ENCODE measurements around the gene EIF5AL1.
"Not testable (repeated sequence)": the region's sequence is repeated elsewhere in the genome, so short reads cannot be mapped to it uniquely, and the experiment has no call there.

EIF5AL1 gene

DNA sequence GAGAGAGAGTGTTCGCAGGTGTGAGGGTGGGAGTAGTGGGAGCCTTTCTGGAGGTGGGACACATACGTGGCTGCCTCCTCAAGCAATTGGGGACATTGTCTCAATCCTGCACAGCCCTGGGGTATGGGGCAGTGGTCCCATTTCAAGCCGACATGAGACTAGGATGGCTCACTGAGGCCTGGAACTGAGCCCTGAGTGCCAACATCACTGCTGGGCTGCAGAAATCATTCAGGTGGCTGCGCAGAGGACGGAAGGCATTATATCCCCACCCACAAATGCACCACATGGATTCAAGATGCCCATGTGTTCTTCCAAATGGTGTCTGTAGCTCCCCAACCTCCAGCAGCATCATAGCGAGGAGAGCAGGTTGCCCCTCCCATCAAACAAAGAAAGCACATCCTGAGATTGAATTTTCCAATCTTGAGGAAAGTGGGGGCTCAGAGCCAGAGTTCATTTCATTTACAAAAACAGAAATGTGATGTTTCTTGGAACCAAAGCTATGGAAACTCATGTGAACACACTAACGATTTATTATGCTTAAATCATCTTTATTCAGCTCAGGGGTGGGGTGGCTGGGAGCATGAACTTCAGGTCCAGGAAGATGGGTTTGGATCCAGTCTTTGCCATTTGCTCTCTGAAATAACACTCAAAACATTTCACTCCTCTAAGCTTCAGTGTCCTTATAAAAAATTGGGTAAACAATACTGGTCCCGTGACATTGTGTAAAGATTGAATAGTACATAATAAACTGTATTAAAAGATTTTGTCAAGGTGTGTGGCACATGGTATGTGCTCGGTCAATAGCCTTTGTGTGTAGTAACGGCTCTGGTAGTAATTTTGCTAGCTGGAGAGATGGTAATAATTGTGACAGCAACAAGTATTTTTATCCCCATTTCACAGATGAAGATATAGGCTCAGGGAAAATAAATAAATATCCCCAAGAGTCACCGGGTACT, 43.3 kb downstream of the EIF5AL1 start:
- no peak overlapping the region for H3K4me3 ChIP-seq
- H3K27ac ChIP-seq = no peak overlapping the region
- no peaks in the 10 kb centered on the region for H3K27me3 ChIP-seq
- no peaks in the 10 kb centered on the region for H3K4me1 ChIP-seq
- DNase-seq = no peak
- TF ChIP-seq, protein P1, sequence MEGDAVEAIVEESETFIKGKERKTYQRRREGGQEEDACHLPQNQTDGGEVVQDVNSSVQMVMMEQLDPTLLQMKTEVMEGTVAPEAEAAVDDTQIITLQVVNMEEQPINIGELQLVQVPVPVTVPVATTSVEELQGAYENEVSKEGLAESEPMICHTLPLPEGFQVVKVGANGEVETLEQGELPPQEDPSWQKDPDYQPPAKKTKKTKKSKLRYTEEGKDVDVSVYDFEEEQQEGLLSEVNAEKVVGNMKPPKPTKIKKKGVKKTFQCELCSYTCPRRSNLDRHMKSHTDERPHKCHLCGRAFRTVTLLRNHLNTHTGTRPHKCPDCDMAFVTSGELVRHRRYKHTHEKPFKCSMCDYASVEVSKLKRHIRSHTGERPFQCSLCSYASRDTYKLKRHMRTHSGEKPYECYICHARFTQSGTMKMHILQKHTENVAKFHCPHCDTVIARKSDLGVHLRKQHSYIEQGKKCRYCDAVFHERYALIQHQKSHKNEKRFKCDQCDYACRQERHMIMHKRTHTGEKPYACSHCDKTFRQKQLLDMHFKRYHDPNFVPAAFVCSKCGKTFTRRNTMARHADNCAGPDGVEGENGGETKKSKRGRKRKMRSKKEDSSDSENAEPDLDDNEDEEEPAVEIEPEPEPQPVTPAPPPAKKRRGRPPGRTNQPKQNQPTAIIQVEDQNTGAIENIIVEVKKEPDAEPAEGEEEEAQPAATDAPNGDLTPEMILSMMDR (IDR thresholded peaks at IDR 0.05) = no peak
- intact Hi-C loops (cut with DNase I; ENCODE audit: low total_unique reads) = no loop called here
- no peaks in the 10 kb centered on the region for H3K36me3 ChIP-seq
- H3K9me3 ChIP-seq = no peaks in the 10 kb centered on the region

DNA sequence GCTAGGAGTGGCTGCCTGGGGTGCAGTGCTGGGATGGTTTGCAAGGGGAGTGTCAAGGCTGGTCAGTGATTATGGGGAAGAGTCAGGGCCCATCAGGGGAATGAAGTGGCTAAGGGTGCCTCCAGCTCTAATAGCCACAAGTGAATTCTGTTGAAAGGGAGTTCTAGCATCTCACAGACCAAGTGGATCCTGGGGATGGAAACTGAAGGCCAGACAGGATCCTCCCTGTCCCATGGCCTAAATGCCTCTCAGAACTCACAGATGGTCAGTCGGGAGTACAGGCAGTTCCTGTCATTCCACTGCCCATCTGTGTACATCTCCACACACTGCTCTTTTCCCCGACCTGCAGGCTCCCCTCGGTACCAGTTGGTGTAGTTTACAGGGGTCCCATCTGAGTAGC, 44.6 kb downstream of the EIF5AL1 start:
- DNase-seq; intact Hi-C loops (cut with DNase I; ENCODE audit: low total_unique reads); H3K27ac ChIP-seq: not testable (repeated sequence)

DNA sequence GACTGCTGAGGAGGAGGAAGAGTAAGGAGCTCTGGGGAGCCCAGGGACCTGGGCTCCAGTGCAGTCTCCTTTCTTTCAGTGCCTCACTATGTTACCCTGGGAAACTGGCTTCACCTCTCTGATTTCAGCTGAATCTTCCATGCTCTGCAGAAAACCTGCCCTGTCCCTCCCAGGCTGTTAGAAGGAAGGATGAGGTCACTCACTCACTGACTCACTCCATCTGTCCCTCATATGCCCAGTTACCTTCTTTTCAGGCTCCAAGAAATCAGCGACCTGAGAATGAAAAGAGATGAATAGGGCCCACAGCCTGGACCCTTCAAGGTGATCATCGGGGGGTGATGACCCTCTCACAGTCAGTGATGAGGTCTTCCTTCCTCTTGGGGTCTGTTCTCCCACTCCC, 47.4 kb downstream of the EIF5AL1 start:
- intact Hi-C loops (cut with DNase I; ENCODE audit: low total_unique reads) = loop anchor here (10.0 kb wide), 1 partner anchor 375 kb away; no protein-coding TSS in a partner anchor
- Histone ChIP-seq H3K27ac (no peak overlapping the region), H3K9me3 (no peaks in the 10 kb centered on the region), H3K36me3 (no peaks in the 10 kb centered on the region), H3K27me3 (no peaks in the 10 kb centered on the region), H3K4me1 (peaks cover 0 to 6% (median 2%) of the 10 kb centered on the region in 4 donors), H3K4me3 (no peak overlapping the region)
- TF ChIP-seq, protein P1 (IDR thresholded peaks at IDR 0.05) = no peak
- DNase-seq = no peak

More for the DNA sequence above, 44.6 kb downstream of the EIF5AL1 start:
- H3K36me3 ChIP-seq, H3K4me1 ChIP-seq, H3K9me3 ChIP-seq, H3K27me3 ChIP-seq, H3K4me3 ChIP-seq: not testable (repeated sequence)

DNA sequence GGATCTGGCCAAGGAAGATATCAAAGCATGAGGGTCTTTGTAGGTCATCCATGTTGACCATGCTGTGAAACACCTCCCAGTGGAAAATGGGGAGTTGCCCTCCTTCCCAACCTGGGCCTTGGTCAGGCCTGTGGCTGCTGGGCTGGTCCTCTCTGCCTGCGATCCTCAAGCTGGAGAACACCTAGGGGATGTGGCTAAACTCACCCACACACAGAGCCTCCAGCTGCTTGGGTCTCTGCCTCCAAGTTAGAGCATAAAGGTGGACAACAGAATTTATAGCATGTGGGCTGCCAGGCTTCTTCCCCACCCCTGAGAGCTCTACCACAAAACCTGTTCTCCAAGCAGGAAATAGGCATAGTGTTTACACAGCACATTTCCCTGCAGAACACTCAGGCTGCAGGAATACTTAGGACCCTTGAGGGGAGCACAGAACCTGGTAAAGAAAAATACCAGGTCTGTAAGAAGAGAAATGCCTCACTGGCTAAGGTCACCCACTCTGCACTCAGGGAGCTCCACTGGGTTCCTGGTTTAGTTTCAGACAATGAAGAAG, 47.9 kb downstream of the EIF5AL1 start, which contains the start of gene SFTPA2:
Gene SFTPA2 (minus strand): TSS at position 248 of the 550 bp plus-strand sequence. CDS start 924 bp downstream, outside the sequence.
- DNase-seq = no peak
- intact Hi-C loops (cut with DNase I; ENCODE audit: low total_unique reads) = loop anchor here (10.0 kb wide), 1 partner anchor 375 kb away; no protein-coding TSS in a partner anchor
- TF ChIP-seq, protein P1 (IDR thresholded peaks at IDR 0.05) = no peak
- Histone ChIP-seq H3K4me1 (peaks cover 0 to 6% (median 2%) of the 10 kb centered on the region in 4 donors), H3K27me3 (no peaks in the 10 kb centered on the region), H3K4me3 (no peak within 1 kb of the TSS), H3K36me3 (no peaks in the 10 kb centered on the region), H3K27ac (no peak within 1 kb of the TSS), H3K9me3 (no peaks in the 10 kb centered on the region)

DNA sequence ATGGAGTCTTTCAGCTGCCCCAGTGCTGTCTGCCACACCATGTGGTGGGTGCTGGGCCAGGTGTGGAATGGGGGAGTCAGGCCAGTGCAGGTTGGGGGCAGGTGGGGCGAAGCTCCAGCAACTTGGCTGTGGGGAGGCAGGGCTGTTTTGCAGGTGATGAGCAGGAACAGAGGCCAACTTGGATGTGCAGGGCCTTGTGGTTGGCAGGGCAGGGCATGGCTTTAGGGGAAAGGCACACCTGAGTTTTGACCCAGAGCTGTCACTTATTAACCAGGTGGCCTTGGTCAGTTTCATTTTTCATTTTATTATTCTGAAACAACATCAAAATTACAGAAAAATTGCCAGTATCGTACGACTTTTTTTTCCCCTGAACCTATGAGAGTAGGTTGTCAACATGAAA, 48.9 kb downstream of the EIF5AL1 start:
- H3K27me3 ChIP-seq = no peaks in the 10 kb centered on the region
- H3K36me3 ChIP-seq = no peaks in the 10 kb centered on the region
- no peak for DNase-seq
- H3K4me1 ChIP-seq = peaks cover 0 to 6% (median 2%) of the 10 kb centered on the region in 4 donors
- TF ChIP-seq, protein P1 (IDR thresholded peaks at IDR 0.05) = no peak
- intact Hi-C loops (cut with DNase I; ENCODE audit: low total_unique reads) = loop anchor here (10.0 kb wide), 1 partner anchor 374 kb away; no protein-coding TSS in a partner anchor
- H3K27ac ChIP-seq = no peak overlapping the region
- no peak overlapping the region for H3K4me3 ChIP-seq
- no peaks in the 10 kb centered on the region for H3K9me3 ChIP-seq
